ENCODE measurements around the gene LENG1.

- TF ChIP-seq CTCF (IDR thresholded peaks at IDR 0.05; ENCODE audit: borderline replicate concordance, extremely low read depth, low read length, poor library complexity, severe bottlenecking) (no peak), EZH2 (IDR thresholded peaks at IDR 0.05; ENCODE audit: borderline replicate concordance, low read depth, low read length, severe bottlenecking) (no peak)
Observed at GRCh38 chr19:54169149-54169740, 9.7 kb upstream of the LENG1 start.

Measured in DND-41 (cell line).